Measurements from ENCODE around the gene PDE6B.

The PDE6B gene

GRCh38 chr4:633406-633805 lies 8.0 kb downstream of the PDE6B start:
- TF ChIP-seq, protein P1, sequence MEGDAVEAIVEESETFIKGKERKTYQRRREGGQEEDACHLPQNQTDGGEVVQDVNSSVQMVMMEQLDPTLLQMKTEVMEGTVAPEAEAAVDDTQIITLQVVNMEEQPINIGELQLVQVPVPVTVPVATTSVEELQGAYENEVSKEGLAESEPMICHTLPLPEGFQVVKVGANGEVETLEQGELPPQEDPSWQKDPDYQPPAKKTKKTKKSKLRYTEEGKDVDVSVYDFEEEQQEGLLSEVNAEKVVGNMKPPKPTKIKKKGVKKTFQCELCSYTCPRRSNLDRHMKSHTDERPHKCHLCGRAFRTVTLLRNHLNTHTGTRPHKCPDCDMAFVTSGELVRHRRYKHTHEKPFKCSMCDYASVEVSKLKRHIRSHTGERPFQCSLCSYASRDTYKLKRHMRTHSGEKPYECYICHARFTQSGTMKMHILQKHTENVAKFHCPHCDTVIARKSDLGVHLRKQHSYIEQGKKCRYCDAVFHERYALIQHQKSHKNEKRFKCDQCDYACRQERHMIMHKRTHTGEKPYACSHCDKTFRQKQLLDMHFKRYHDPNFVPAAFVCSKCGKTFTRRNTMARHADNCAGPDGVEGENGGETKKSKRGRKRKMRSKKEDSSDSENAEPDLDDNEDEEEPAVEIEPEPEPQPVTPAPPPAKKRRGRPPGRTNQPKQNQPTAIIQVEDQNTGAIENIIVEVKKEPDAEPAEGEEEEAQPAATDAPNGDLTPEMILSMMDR (IDR thresholded peaks at IDR 0.05): no peak

DNA sequence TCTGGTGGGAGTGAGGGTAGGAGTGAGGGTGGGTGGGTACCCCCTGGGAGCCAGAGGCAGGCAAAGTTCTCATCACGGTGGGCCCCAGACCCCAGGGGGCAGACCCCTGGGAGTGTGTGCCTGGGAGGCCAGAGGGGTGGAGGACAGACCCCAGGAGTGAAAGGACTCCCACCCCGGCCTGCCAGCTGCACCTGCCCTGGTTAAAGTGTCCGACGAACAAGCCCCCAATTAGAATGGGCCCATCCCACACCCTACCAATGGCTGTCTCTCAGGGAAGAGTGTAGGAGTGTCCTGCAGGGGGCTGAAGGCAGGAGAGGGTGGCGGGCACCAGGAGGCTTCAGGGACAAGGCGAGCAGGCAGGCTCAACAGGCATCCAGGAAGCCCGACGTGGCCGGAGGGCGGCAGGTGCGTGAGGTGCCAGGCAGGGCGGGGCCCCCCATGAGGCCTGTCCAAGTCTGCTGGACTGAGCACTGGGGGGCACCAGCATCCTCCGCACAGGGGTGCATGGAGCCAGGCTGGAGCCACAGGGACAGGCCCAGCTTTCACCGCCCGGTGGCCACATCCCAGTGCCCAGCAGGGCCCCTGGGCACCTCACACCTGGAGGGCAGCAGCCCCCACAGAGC lies 8.7 kb downstream of the PDE6B start:
- TF ChIP-seq, protein P1 (IDR thresholded peaks at IDR 0.05): no peak

- TF ChIP-seq, protein P1 (IDR thresholded peaks at IDR 0.05): no peak
Observed at GRCh38 chr4:634599-634985, 9.2 kb downstream of the PDE6B start.

- TF ChIP-seq, protein P1 (IDR thresholded peaks at IDR 0.05): no peak
Observed at GRCh38 chr4:635851-636627, 10.7 kb downstream of the PDE6B start.

GRCh38 chr4:636628-637159 lies 11.3 kb downstream of the PDE6B start:
- TF ChIP-seq, protein P1 (IDR thresholded peaks at IDR 0.05): no peak

- TF ChIP-seq, protein P1 (IDR thresholded peaks at IDR 0.05): no peak
Observed at GRCh38 chr4:637536-638280, 12.3 kb downstream of the PDE6B start.

DNA sequence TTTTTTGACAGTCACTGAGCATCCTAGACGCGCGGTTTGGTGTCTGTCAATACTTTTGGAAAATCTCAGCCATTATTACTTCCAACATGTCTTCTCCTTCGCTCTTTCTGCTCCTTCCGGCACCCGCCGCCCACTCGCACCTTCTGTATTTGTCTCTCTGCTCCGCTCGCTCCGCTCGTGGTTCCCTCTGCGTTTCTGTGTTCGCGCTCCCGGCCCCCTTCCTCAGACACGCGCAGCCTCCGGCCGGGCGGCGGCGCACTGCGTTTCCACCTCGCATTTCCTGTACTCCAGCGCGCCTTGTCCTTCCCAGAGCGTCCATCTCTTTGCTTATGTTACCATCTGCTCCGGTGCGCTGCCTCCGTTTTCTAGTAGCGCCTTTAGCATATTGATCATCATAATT lies 21.1 kb downstream of the PDE6B start:
- TF ChIP-seq, protein P1 (IDR thresholded peaks at IDR 0.05): no peak

Measured in LNCAP (cell line).